HCT116 (cell line): ENCODE data around the gene CEBPB. TPM values are rescaled to one million over a fixed set of nuclear protein-coding genes. Genes with fewer than 3 reads are reported as not detected.

Experiments
- ATAC-seq: fragments of 200-7000 bp; cut with Tn5 transposase; 2 replicates; pipeline ENCODE4 v1.9.1; 2020; ENCODE audit warnings: mild to moderate bottlenecking, moderate library complexity
- BruUV-seq: library from RNA; stranded (reverse); fragments of 400-500 nt; replicated peaks from 2 replicates; lab custom pipeline; 2021; lab: Mats Ljungman, UMichigan
- CTCF ChIA-PET: fragments of 300-600 bp; sonication (Branson Sonifier 250); formaldehyde crosslinking; loops from one replicate; lab custom pipeline; 2021; ENCODE audit warnings: antibody characterized with exemption; lab: Charles Lee
- POLR2A ChIA-PET: fragments of 300-600, 350-600 bp; sonication (Branson Sonifier 250); formaldehyde crosslinking; loops from one replicate; lab custom pipeline; 2021; ENCODE audit warnings: antibody characterized with exemption; lab: Charles Lee
- RAD21 ChIA-PET, 2 experiments: fragments of 300-600 bp; sonication (Branson Sonifier 250); formaldehyde crosslinking; loops; one replicate each; lab custom pipeline; 2023; ENCODE audit warnings: low total read pairs in 2 of 2; ENCODE audit not compliant: uncharacterized antibody in 2 of 2, unreplicated experiment in 2 of 2, low non-redundant PET in 1 of 2; lab: Charles Lee
- DNase-seq: peaks from one replicate; pipeline ENCODE4 v3.0.0-alpha.2; 2010; ENCODE audit warnings: low read depth, low spot score
- H2AFZ ChIP-seq: fragments of 200-600 bp; shearing (Covaris generic), sonication (generic); 2 replicates; pipeline ENCODE4 v1.6.1; 2017; ENCODE audit warnings: low read depth, mixed run types, mixed read lengths, antibody characterized with exemption, low read length; ENCODE audit not compliant: poor library complexity, severe bottlenecking
- H3K27ac ChIP-seq: 2 replicates; pipeline ENCODE4 v1.5.1; 2012; ENCODE audit warnings: low read depth, low read length
- H3K27me3 ChIP-seq: fragments of 200-600 bp; sonication (generic); 2 replicates; pipeline ENCODE4 v1.6.1; 2016; ENCODE audit warnings: mixed run types, low read length, mixed read lengths; ENCODE audit not compliant: insufficient read depth
- H3K36me3 ChIP-seq, 2 experiments: fragments of 200-500 bp in 1 of 2; fragments of 200-600 bp in 1 of 2; sonication (Bioruptor generic) in 1 of 2; sonication (generic) in 1 of 2; 2 replicates each; pipeline versions ENCODE4 v1.5.1 to v1.6.1; 2014 to 2016; ENCODE audit warnings: low read length in 2 of 2, inconsistent platforms in 1 of 2, mixed read lengths in 1 of 2, mixed run types in 1 of 2; ENCODE audit not compliant: insufficient read depth in 2 of 2, control insufficient read depth in 1 of 2
- H3K4me1 ChIP-seq, 2 experiments: fragments of 200-600 bp in 1 of 2; sonication (generic) in 1 of 2; 2 replicates each; pipeline versions ENCODE4 v1.5.1 to v1.6.1; 2012 to 2017; ENCODE audit warnings: low read length in 2 of 2, inconsistent platforms in 1 of 2, mild to moderate bottlenecking in 1 of 2, mixed read lengths in 1 of 2, mixed run types in 1 of 2, moderate library complexity in 1 of 2; ENCODE audit not compliant: insufficient read depth in 2 of 2, control insufficient read depth in 1 of 2
- H3K4me2 ChIP-seq: fragments of 200-600 bp; sonication (generic); 2 replicates; pipeline ENCODE4 v1.6.1; 2017; ENCODE audit warnings: mixed run types, low read length, mixed read lengths
- H3K4me3 ChIP-seq, 2 experiments: fragments of 200-600 bp in 1 of 2; sonication (generic) in 1 of 2; replicated peaks in 1 of 2; 2 replicates each; pipeline ENCODE4 v1.5.1; 2011 to 2016; ENCODE audit warnings: low read length in 2 of 2, control low read depth in 1 of 2, low read depth in 1 of 2, mild to moderate bottlenecking in 1 of 2, mixed read lengths in 1 of 2, mixed run types in 1 of 2
- H3K79me2 ChIP-seq: fragments of 200-600 bp; sonication (generic); 2 replicates; pipeline ENCODE4 v1.6.1; 2017; ENCODE audit warnings: mild to moderate bottlenecking, mixed run types, low read length, moderate library complexity, mixed read lengths; ENCODE audit not compliant: insufficient read depth
- H3K9ac ChIP-seq: fragments of 200-600 bp; sonication (generic); 2 replicates; pipeline ENCODE4 v1.6.1; 2016; ENCODE audit warnings: low read length, mixed read lengths
- H3K9me2 ChIP-seq: fragments of 200-600 bp; sonication (generic), shearing (Covaris generic); 2 replicates; pipeline ENCODE4 v1.6.1; 2017; ENCODE audit warnings: mixed run types, mild to moderate bottlenecking, moderate library complexity; ENCODE audit not compliant: insufficient read depth
- H3K9me3 ChIP-seq, 2 experiments: fragments of 200-500 bp in 1 of 2; fragments of 200-600 bp in 1 of 2; sonication (Bioruptor generic) in 1 of 2; sonication (generic) in 1 of 2; 2 replicates each; pipeline ENCODE4 v1.6.1; 2014 to 2017; ENCODE audit warnings: low read length in 2 of 2, mixed read lengths in 2 of 2, inconsistent platforms in 1 of 2, low read depth in 1 of 2, mild to moderate bottlenecking in 1 of 2, mixed run types in 1 of 2, moderate library complexity in 1 of 2; ENCODE audit not compliant: control insufficient read depth in 1 of 2, insufficient read depth in 1 of 2
- H4K20me1 ChIP-seq: fragments of 200-600 bp; sonication (generic), shearing (Covaris generic); 2 replicates; pipeline ENCODE4 v1.6.1; 2017; ENCODE audit warnings: mixed run types, mild to moderate bottlenecking, moderate library complexity; ENCODE audit not compliant: insufficient read depth
- CEBPB ChIP-seq: IDR thresholded peaks from 2 replicates; pipeline ENCODE4 v1.6.1; 2012; ENCODE audit warnings: low read depth
- EGR1 ChIP-seq: IDR thresholded peaks from 2 replicates; pipeline ENCODE4 v1.6.1; 2012; ENCODE audit warnings: low read depth
- ELF1 ChIP-seq: IDR thresholded peaks from 2 replicates; pipeline ENCODE4 v1.6.1; 2012; ENCODE audit warnings: low read depth, borderline replicate concordance
- EZH2phosphoT487 ChIP-seq: fragments of 200-600 bp; IDR thresholded peaks from 2 replicates; pipeline ENCODE4 v1.6.1; 2018; ENCODE audit warnings: antibody characterized with exemption, borderline replicate concordance
- JUND ChIP-seq: IDR thresholded peaks from 2 replicates; pipeline ENCODE4 v1.6.1; 2012
- POLR2A ChIP-seq: IDR thresholded peaks from 2 replicates; pipeline ENCODE4 v1.7.0; 2011; ENCODE audit warnings: borderline replicate concordance; ENCODE audit not compliant: insufficient read depth, insufficient read length; ENCODE audit errors: extremely low read depth
- RAD21 ChIP-seq: IDR thresholded peaks from 2 replicates; pipeline ENCODE4 v1.6.1; 2012; ENCODE audit warnings: low read depth, mild to moderate bottlenecking
- SIN3A ChIP-seq: IDR thresholded peaks from 2 replicates; pipeline ENCODE4 v1.6.1; 2012; ENCODE audit warnings: low read depth
- SP1 ChIP-seq: IDR thresholded peaks from 2 replicates; pipeline ENCODE4 v1.6.1; 2012; ENCODE audit warnings: low read depth
- SRF ChIP-seq: IDR thresholded peaks from 2 replicates; pipeline ENCODE4 v1.6.1; 2012; ENCODE audit warnings: low read depth
- TCF7L2 ChIP-seq: IDR thresholded peaks from 2 replicates; pipeline ENCODE4 v1.7.0; 2011; ENCODE audit warnings: borderline replicate concordance, inconsistent platforms; ENCODE audit not compliant: insufficient read depth, insufficient read length; ENCODE audit errors: extremely low read depth
- YY1 ChIP-seq: IDR thresholded peaks from 2 replicates; pipeline ENCODE4 v1.6.1; 2011; ENCODE audit warnings: low read length, low read depth, moderate library complexity, mild to moderate bottlenecking; ENCODE audit not compliant: insufficient replicate concordance; ENCODE audit errors: extremely low read depth
- ZBTB33 ChIP-seq: IDR thresholded peaks from 2 replicates; pipeline ENCODE4 v1.6.1; 2011; ENCODE audit warnings: mild to moderate bottlenecking, low read length, moderate library complexity; ENCODE audit not compliant: insufficient replicate concordance; ENCODE audit errors: extremely low read depth
- ZFX ChIP-seq: fragments of 450-650 bp; IDR thresholded peaks from 2 replicates; pipeline ENCODE4 v1.6.1; 2017
- ZNF274 ChIP-seq: fragments of 200-500 bp; sonication (Bioruptor generic); IDR thresholded peaks from 2 replicates; pipeline ENCODE4 v1.6.1; 2014; ENCODE audit warnings: mild to moderate bottlenecking, low read depth, low read length, inconsistent platforms
- intact Hi-C: fragments of 100-400 bp; cut with micrococcal nuclease; formaldehyde crosslinking; loops from 2 replicates; pipeline ENCODE4 v1.10.0; 2022
- total RNA-seq: library from RNA; stranded (reverse); gene quantifications from one replicate; pipeline ENCODE4 v1.2.1, GENCODE V29; 2021; ENCODE audit not compliant: unreplicated experiment
- TF ChIP-seq, protein P1 (sequence below): IDR thresholded peaks from 2 replicates; pipeline ENCODE4 v1.6.1; 2012; ENCODE audit warnings: low read depth

Gene CEBPB
- total RNA-seq, 1 experiment from 2014 or later, result 113 TPM

DNA sequence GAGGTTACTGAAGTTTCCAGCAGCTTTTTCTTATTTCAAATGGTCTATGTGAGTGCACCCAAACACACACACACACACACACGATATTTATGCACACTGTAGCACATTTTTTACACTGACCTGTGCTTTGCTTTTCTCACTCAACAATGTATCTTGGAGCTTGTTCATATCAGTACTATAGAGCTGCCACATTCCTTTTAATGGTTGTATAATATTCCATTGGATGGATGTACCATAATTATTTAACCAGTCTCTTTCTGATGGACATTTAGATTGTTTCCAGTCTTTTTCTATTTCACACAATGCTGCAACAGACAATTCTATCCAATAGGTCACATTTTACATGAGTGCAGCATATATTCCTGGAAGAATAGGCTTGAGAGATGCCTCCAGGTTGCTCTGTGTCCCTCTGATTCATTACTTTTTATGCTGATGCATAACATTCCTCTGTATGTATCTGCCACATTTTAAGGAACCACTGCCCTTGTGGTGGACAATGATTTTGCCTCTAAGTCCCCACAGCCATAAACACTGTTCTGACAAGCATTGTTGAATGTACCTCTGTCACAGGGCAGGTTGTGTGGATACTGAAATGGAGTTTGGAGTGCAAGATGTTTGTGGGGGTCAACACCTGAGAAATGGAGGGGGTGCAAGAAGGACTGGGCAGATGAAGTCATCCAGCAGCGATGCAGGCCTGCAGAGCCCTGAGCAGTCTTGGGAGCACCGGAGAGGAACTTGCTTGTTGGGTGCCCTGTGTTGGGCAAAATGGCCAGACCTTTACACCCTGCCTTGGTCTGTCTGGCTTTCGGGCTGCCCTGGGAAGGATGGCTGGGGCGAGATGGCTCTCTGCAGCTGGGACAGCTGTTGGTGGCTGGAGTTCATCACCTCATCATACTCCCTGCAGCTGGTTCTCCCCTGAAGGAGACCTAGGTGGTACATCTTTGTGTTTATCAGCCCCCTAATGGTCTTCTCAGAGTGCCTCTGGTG lies 13.6 kb downstream of the CEBPB start:
- Histone ChIP-seq H4K20me1 (no peaks in the 10 kb centered on the region), H2AFZ (no peak overlapping the region), H3K9me2 (no peaks in the 10 kb centered on the region), H3K36me3 (no peaks in the 10 kb centered on the region), H3K27ac (no peak overlapping the region), H3K27me3 (no peaks in the 10 kb centered on the region), H3K4me1 (no peaks in the 10 kb centered on the region), H3K9me3 (no peaks in the 10 kb centered on the region), H3K9ac (no peak overlapping the region), H3K4me3 (no peak overlapping the region), H3K4me2 (no peak overlapping the region), H3K79me2 (no peaks in the 10 kb centered on the region)
- CTCF ChIA-PET, result no interaction called here
- RAD21 ChIA-PET, result no interaction called here
- POLR2A ChIA-PET, result no interaction called here
- TF ChIP-seq SIN3A, result no peak
- no peak for TF ChIP-seq EGR1
- TF ChIP-seq SRF, result no peak
- no peak for TF ChIP-seq RAD21
- TF ChIP-seq ZBTB33, result no peak
- TF ChIP-seq EZH2phosphoT487, result no peak
- TF ChIP-seq, protein P1, sequence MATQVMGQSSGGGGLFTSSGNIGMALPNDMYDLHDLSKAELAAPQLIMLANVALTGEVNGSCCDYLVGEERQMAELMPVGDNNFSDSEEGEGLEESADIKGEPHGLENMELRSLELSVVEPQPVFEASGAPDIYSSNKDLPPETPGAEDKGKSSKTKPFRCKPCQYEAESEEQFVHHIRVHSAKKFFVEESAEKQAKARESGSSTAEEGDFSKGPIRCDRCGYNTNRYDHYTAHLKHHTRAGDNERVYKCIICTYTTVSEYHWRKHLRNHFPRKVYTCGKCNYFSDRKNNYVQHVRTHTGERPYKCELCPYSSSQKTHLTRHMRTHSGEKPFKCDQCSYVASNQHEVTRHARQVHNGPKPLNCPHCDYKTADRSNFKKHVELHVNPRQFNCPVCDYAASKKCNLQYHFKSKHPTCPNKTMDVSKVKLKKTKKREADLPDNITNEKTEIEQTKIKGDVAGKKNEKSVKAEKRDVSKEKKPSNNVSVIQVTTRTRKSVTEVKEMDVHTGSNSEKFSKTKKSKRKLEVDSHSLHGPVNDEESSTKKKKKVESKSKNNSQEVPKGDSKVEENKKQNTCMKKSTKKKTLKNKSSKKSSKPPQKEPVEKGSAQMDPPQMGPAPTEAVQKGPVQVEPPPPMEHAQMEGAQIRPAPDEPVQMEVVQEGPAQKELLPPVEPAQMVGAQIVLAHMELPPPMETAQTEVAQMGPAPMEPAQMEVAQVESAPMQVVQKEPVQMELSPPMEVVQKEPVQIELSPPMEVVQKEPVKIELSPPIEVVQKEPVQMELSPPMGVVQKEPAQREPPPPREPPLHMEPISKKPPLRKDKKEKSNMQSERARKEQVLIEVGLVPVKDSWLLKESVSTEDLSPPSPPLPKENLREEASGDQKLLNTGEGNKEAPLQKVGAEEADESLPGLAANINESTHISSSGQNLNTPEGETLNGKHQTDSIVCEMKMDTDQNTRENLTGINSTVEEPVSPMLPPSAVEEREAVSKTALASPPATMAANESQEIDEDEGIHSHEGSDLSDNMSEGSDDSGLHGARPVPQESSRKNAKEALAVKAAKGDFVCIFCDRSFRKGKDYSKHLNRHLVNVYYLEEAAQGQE, result no peak
- TF ChIP-seq YY1, result no peak
- no peak for TF ChIP-seq SP1
- no peak for TF ChIP-seq ZFX
- no peak for TF ChIP-seq TCF7L2
- TF ChIP-seq ZNF274, result no peak
- no peak for TF ChIP-seq ELF1
- no peak for TF ChIP-seq CEBPB
- TF ChIP-seq JUND, result no peak
- no peak for TF ChIP-seq POLR2A
- intact Hi-C loops, result no loop called here
- no TSS peak for BruUV-seq
- ATAC-seq (no peak), DNase-seq (no peak)
